ENCODE results near the gene SMIM14. TPM values are rescaled to one million over a fixed set of nuclear protein-coding genes. Genes with fewer than 3 reads are reported as not detected.

Gene SMIM14
- total and polyA plus RNA-seq, 9 of the 15 experiments (the other 6 are each of a cell fraction or from before 2014, with no cell fraction given), result 0.98 to 3.7 (median 2.2) TPM

- peak; percentile 1 for TF ChIP-seq ZFP36 (IDR thresholded peaks at IDR 0.05; ENCODE audit: low read depth, low read length, partially characterized antibody)
- no peak for TF ChIP-seq BRD4 (IDR thresholded peaks at IDR 0.05)
- TF ChIP-seq POLR2H (tag; IDR thresholded peaks at IDR 0.05; ENCODE audit: low read depth), result peak; percentile 73
- no peak for TF ChIP-seq E2F3 (CRISPR knock-in tag; IDR thresholded peaks at IDR 0.05)
- no peak for TF ChIP-seq POLR3A (IDR thresholded peaks at IDR 0.05; ENCODE audit: borderline replicate concordance, extremely low read depth, insufficient read depth, insufficient read length)
- TF ChIP-seq FOXP4 (CRISPR knock-in tag; IDR thresholded peaks at IDR 0.05; ENCODE audit: borderline replicate concordance), result no peak
- TF ChIP-seq SMARCB1 (IDR thresholded peaks at IDR 0.05; ENCODE audit: insufficient read length, low read depth), result peak; percentile 67
- TF ChIP-seq SMAD4 (CRISPR knock-in tag; conservative IDR thresholded peaks at IDR 0.05), result peak; percentile 79
- peak; percentile 70; the same call in 1 of the 2 replicates for TF ChIP-seq ZNF511 (CRISPR knock-in tag; IDR thresholded peaks at IDR 0.05)
- TF ChIP-seq MYBL2 (IDR thresholded peaks at IDR 0.05; ENCODE audit: low read depth), result no peak
- TF ChIP-seq MYBL2 (CRISPR knock-in tag; IDR thresholded peaks at IDR 0.05; ENCODE audit: borderline replicate concordance), result no peak
- peak; percentile 74 for TF ChIP-seq TAF1 (IDR thresholded peaks at IDR 0.05; ENCODE audit: control insufficient read depth, extremely low read depth, insufficient read depth, low read length, severe bottlenecking)
- TF ChIP-seq BDP1 (IDR thresholded peaks at IDR 0.05; ENCODE audit: insufficient read depth, insufficient read length), result no peak
- TF ChIP-seq PHF21A (IDR thresholded peaks at IDR 0.05; ENCODE audit: borderline replicate concordance, low read depth), result peak; percentile 86; the same call in 1 of the 2 replicates
- TF ChIP-seq SETDB1 (IDR thresholded peaks at IDR 0.05; ENCODE audit: low read length), result peak; percentile 90
- no peak for TF ChIP-seq ZNF830 (CRISPR knock-in tag; IDR thresholded peaks at IDR 0.05)
- TF ChIP-seq ZNF23 (CRISPR knock-in tag; IDR thresholded peaks at IDR 0.05), result no peak
- TF ChIP-seq MYC (IDR thresholded peaks at IDR 0.05; ENCODE audit: low read depth, low read length), result peak; percentile 90
- no peak for TF ChIP-seq MYC (CRISPR knock-in tag; IDR thresholded peaks at IDR 0.05; ENCODE audit: borderline replicate concordance, low read depth)
- peak; percentile 70 for TF ChIP-seq ARID4B (CRISPR knock-in tag; IDR thresholded peaks at IDR 0.05)
- no peak for TF ChIP-seq CBX5 (IDR thresholded peaks at IDR 0.05; ENCODE audit: borderline replicate concordance, low read depth)
- TF ChIP-seq ELF4 (CRISPR knock-in tag; IDR thresholded peaks at IDR 0.05), result no peak
These were observed at the start of gene SMIM14 (continued) for GRCh38 chr4:39638354-39639239.

Measured in K562 (cell line).